A172 (cell line): ENCODE data around the gene CELF4. TPM values are rescaled to one million over a fixed set of nuclear protein-coding genes. Genes with fewer than 3 reads are reported as not detected.
"Not testable (repeated sequence)": the region's sequence is repeated elsewhere in the genome, so short reads cannot be mapped to it uniquely, and the experiment has no call there.

Source experiments
- DNase-seq: peaks from one replicate; pipeline ENCODE4 v3.0.0-alpha.2; 2015; ENCODE audit warnings: low spot score
- total RNA-seq: library from RNA; depleted of rRNA; stranded (reverse); fragments of >200 nt; shearing (Covaris generic); gene quantifications from 2 replicates; pipeline ENCODE4 v1.2.3, GENCODE V29; 2014

The CELF4 gene
- total RNA-seq, 1 experiment from 2014 or later: not detected

GRCh38 chr18:37467002-37467662, 98.5 kb downstream of the CELF4 start:
- no peak for DNase-seq

GRCh38 chr18:37465958-37466357, 99.6 kb downstream of the CELF4 start:
- DNase-seq: no peak

GRCh38 chr18:37464257-37464656, 101.3 kb downstream of the CELF4 start:
- no peak for DNase-seq

GRCh38 chr18:37461329-37461728, 104.3 kb downstream of the CELF4 start:
- not testable (repeated sequence) for DNase-seq

- DNase-seq: no peak
Observed at GRCh38 chr18:37460604-37461003, 105.0 kb downstream of the CELF4 start.

GRCh38 chr18:37458697-37459096, 106.9 kb downstream of the CELF4 start:
- DNase-seq: no peak

- DNase-seq: no peak
Observed at GRCh38 chr18:37457753-37458152, 107.8 kb downstream of the CELF4 start.

GRCh38 chr18:37457341-37457740, 108.3 kb downstream of the CELF4 start:
- no peak for DNase-seq

- DNase-seq: no peak
Observed at GRCh38 chr18:37456873-37457272, 108.7 kb downstream of the CELF4 start.

GRCh38 chr18:37456395-37456794, 109.2 kb downstream of the CELF4 start:
- no peak for DNase-seq

GRCh38 chr18:37453752-37454151, 111.8 kb downstream of the CELF4 start:
- DNase-seq: no peak

GRCh38 chr18:37452682-37453385, 112.8 kb downstream of the CELF4 start:
- no peak for DNase-seq

GRCh38 chr18:37452015-37452414, 113.6 kb downstream of the CELF4 start:
- no peak for DNase-seq

GRCh38 chr18:37451239-37451825, 114.3 kb downstream of the CELF4 start:
- no peak for DNase-seq

GRCh38 chr18:37450434-37451132, 115.0 kb downstream of the CELF4 start:
- no peak for DNase-seq

- DNase-seq: no peak
Observed at GRCh38 chr18:37449618-37450017, 116.0 kb downstream of the CELF4 start.

- no peak for DNase-seq
Observed at GRCh38 chr18:37448946-37449345, 116.7 kb downstream of the CELF4 start.

GRCh38 chr18:37447962-37448888, 117.4 kb downstream of the CELF4 start:
- DNase-seq: no peak

- no peak for DNase-seq
Observed at GRCh38 chr18:37445836-37446235, 119.8 kb downstream of the CELF4 start.

- DNase-seq: peak; percentile 17
Observed at GRCh38 chr18:37445368-37445767, 120.2 kb downstream of the CELF4 start.

GRCh38 chr18:37443325-37444055, 122.1 kb downstream of the CELF4 start:
- DNase-seq: no peak
